B cell (primary cell): ENCODE measurements around the gene GSE1. TPM values are rescaled to one million over a fixed set of nuclear protein-coding genes. Genes with fewer than 3 reads are reported as not detected.
A peak's percentile ranks its signal among the peaks of the same experiment; 100 is the strongest.

Source experiments
- ATAC-seq: fragments of 200-7000 bp; cut with Tn5 transposase; one replicate; pipeline ENCODE4 v1.10.0; 2021; ENCODE audit warnings: low read depth, mild to moderate bottlenecking, moderate number of reproducible peaks, moderate library complexity
- CTCF ChIA-PET: fragments of 350-600 bp; sonication (Branson Sonifier 250); formaldehyde crosslinking; loops from one replicate; lab custom pipeline; 2021; ENCODE audit warnings: antibody characterized with exemption, inconsistent platforms; lab: Charles Lee
- POLR2A ChIA-PET: fragments of 350-600 bp; sonication (Branson Sonifier 250); formaldehyde crosslinking; loops from one replicate; lab custom pipeline; 2021; ENCODE audit warnings: antibody characterized with exemption; lab: Charles Lee
- DNase-seq: peaks from one replicate; pipeline ENCODE4 v3.0.0; 2013
- H2AFZ ChIP-seq: 2 replicates; pipeline ENCODE4 v1.6.1; 2012; ENCODE audit warnings: mild to moderate bottlenecking, low read depth, low read length; ENCODE audit not compliant: insufficient read depth, poor library complexity, severe bottlenecking
- H3K27ac ChIP-seq, 2 donors: 1 replicate in 1 of 2; 2 replicates in 1 of 2; pipeline ENCODE4 v1.5.1; 2012 to 2013; ENCODE audit warnings: low read length in 2 of 2, mild to moderate bottlenecking in 2 of 2, moderate library complexity in 1 of 2
- H3K27me3 ChIP-seq, 4 experiments: fragments of 200-600 bp in 1 of 4; sonication (generic) in 1 of 4; replicated peaks in 1 of 4; 1 replicate in 2 of 4; 2 replicates in 2 of 4; pipeline versions ENCODE4 v1.6.1 to v1.7.0; 2013 to 2016; ENCODE audit warnings: low read length in 3 of 4, mild to moderate bottlenecking in 2 of 4, mixed read lengths in 1 of 4, moderate library complexity in 1 of 4; ENCODE audit not compliant: insufficient read depth in 4 of 4, control insufficient read depth in 3 of 4; ENCODE audit errors: control extremely low read depth in 1 of 4
- H3K36me3 ChIP-seq, 2 experiments: replicated peaks in 1 of 2; 1 replicate in 1 of 2; 2 replicates in 1 of 2; pipeline versions ENCODE4 v1.6.1 to v1.7.1; 2013; ENCODE audit warnings: low read length in 1 of 2; ENCODE audit not compliant: insufficient read depth in 2 of 2, control insufficient read depth in 1 of 2; ENCODE audit errors: control extremely low read depth in 1 of 2, extremely low read depth in 1 of 2
- H3K4me1 ChIP-seq, 2 donors: fragments of 200-600 bp in 1 of 2; sonication (generic) in 1 of 2; 1 replicate in 1 of 2; 2 replicates in 1 of 2; pipeline versions ENCODE4 v1.5.1 to v1.6.1; 2013 to 2017; ENCODE audit warnings: low read length in 2 of 2; ENCODE audit not compliant: control insufficient read depth in 2 of 2, insufficient read depth in 2 of 2
- H3K4me2 ChIP-seq: replicated peaks from 2 replicates; pipeline ENCODE3; 2012; ENCODE audit warnings: mild to moderate bottlenecking, low read depth, low read length; ENCODE audit not compliant: poor library complexity, severe bottlenecking
- H3K4me3 ChIP-seq, 5 experiments: fragments of 200-600 bp in 1 of 5; sonication (generic) in 1 of 5; 1 replicate in 3 of 5; 2 replicates in 2 of 5; pipeline versions ENCODE4 v1.5.1 to v1.7.0; 2011 to 2016; ENCODE audit warnings: low read length in 4 of 5, mild to moderate bottlenecking in 4 of 5, low read depth in 2 of 5, control low read depth in 1 of 5, moderate library complexity in 1 of 5; ENCODE audit not compliant: insufficient read depth in 1 of 5; ENCODE audit errors: control extremely low read depth in 1 of 5, extremely low read depth in 1 of 5
- H3K79me2 ChIP-seq: fragments of 200-600 bp; sonication (generic); one replicate; pipeline ENCODE4 v1.6.0; 2016; ENCODE audit warnings: low read length; ENCODE audit not compliant: control insufficient read depth, insufficient read depth
- H3K9ac ChIP-seq: fragments of 200-600 bp; sonication (generic); 2 replicates; pipeline ENCODE4 v1.6.1; 2017; ENCODE audit warnings: mild to moderate bottlenecking, low read length, moderate library complexity
- H3K9me3 ChIP-seq, 3 donors: one replicate each; pipeline versions ENCODE4 v1.6.1 to v1.7.1; 2013; ENCODE audit warnings: low read length in 2 of 3; ENCODE audit not compliant: control insufficient read depth in 2 of 3, insufficient read depth in 1 of 3; ENCODE audit errors: control extremely low read depth in 1 of 3
- H4K20me1 ChIP-seq: 2 replicates; pipeline ENCODE4 v1.6.0; 2012; ENCODE audit warnings: mild to moderate bottlenecking, low read length; ENCODE audit not compliant: insufficient read depth, control insufficient read depth, poor library complexity, severe bottlenecking
- H3K27ac Mint-ChIP-seq: one replicate; pipeline ENCODE4 v1.8.0; 2021; ENCODE audit warnings: mixed read lengths
- H3K27me3 Mint-ChIP-seq: one replicate; pipeline ENCODE4 v1.8.0; 2021; ENCODE audit warnings: mixed read lengths
- H3K4me1 Mint-ChIP-seq: one replicate; pipeline ENCODE4 v1.8.0; 2021; ENCODE audit warnings: mixed read lengths
- H3K4me3 Mint-ChIP-seq: one replicate; pipeline ENCODE4 v1.8.0; 2021; ENCODE audit warnings: mixed read lengths
- H3K9me3 Mint-ChIP-seq: one replicate; pipeline ENCODE4 v1.8.0; 2022; ENCODE audit warnings: mixed read lengths; ENCODE audit not compliant: insufficient read depth
- CTCF ChIP-seq: fragments of 200-600 bp; IDR thresholded peaks from one replicate; pipeline ENCODE4 v1.8.0; 2022; ENCODE audit warnings: antibody characterized with exemption, mild to moderate bottlenecking
- EZH2 ChIP-seq: IDR thresholded peaks from 2 replicates; pipeline ENCODE4 v1.6.1; 2012; ENCODE audit warnings: borderline replicate concordance, low read depth, mild to moderate bottlenecking, moderate library complexity, low read length; ENCODE audit not compliant: insufficient read depth, poor library complexity, severe bottlenecking
- WGBS: methylation state at CpG from one replicate; pipeline ENCODE4 v1.1.5; 2013; ENCODE audit warnings: missing lambda C conversion rate; ENCODE audit not compliant: insufficient coverage; 5-methylcytosine and 5-hydroxymethylcytosine counted together
- intact Hi-C: fragments of 100-400 bp; cut with micrococcal nuclease; formaldehyde crosslinking; loops from one replicate; pipeline ENCODE4 v1.10.0; 2022
- polyA plus RNA-seq: library from polyadenylated mRNA; depleted of rRNA; stranded (reverse); fragments of >200 nt; gene quantifications from 2 replicates; pipeline ENCODE4 v1.2.3, GENCODE V29; 2012
- total RNA-seq, 2 donors: library from RNA; stranded (reverse); fragments of 120-200 nt in 1 of 2; gene quantifications; 1 replicate in 1 of 2; 2 replicates in 1 of 2; pipeline versions ENCODE4 v1.2.3 to v1.2.4, GENCODE V29; 2013 to 2022

GSE1 gene
- total and polyA plus RNA-seq, 2 donors (not counting 1 experiment from before 2014, with no cell fraction given), result 57.3 to 76.1 TPM

GRCh38 chr16:85567101-85567866 lies 45.8 kb upstream of the GSE1 start:
- no peak overlapping the region for H2AFZ ChIP-seq
- no peaks in the 10 kb centered on the region for H3K27me3 ChIP-seq
- no peak for TF ChIP-seq EZH2
- no peak for TF ChIP-seq CTCF
- H3K4me3 ChIP-seq, result no peak overlapping the region
- no peak overlapping the region for H3K4me2 ChIP-seq
- Mint-ChIP-seq H3K27me3 (no peaks in the 10 kb centered on the region), H3K27ac (peak overlapping the region; percentile 20), H3K4me3 (no peak overlapping the region), H3K4me1 (peaks cover 75% of the 10 kb centered on the region), H3K9me3 (no peaks in the 10 kb centered on the region)
- H3K9me3 ChIP-seq, result peaks cover 0 to 24% (median 2%) of the 10 kb centered on the region in 3 donors
- intact Hi-C loops, result no loop called here
- ChIA-PET POLR2A (interaction anchor here (1.9 kb wide), 1 partner anchor 10 kb away, joined by 5 read pairs; no protein-coding TSS in a partner anchor), CTCF (interaction anchor here (0.8 to 3.8 kb wide), 5 partner anchors 9 to 147 kb away, joined by 3 to 20 read pairs (median 5); no protein-coding TSS in a partner anchor)
- H4K20me1 ChIP-seq, result peaks cover 97% of the 10 kb centered on the region
- peaks cover 96% of the 10 kb centered on the region for H3K79me2 ChIP-seq
- DNase-seq (no peak), ATAC-seq (no peak)
- no peak overlapping the region for H3K9ac ChIP-seq
- 78% methylated on average over 21 of the region's 27 CpGs for WGBS
- H3K4me1 ChIP-seq, result peaks cover 33 to 38% of the 10 kb centered on the region in 2 donors
- no peak overlapping the region for H3K27ac ChIP-seq
- H3K36me3 ChIP-seq, result no peaks in the 10 kb centered on the region

GRCh38 chr16:85567935-85568334 lies 45.2 kb upstream of the GSE1 start:
- peaks cover 96% of the 10 kb centered on the region for H3K79me2 ChIP-seq
- H3K27ac ChIP-seq, result no peak overlapping the region
- TF ChIP-seq CTCF (no peak), EZH2 (no peak)

More at GRCh38 chr16:85567935-85568334, 45.2 kb upstream of the GSE1 start:
- 95% methylated on average over 4 of the region's 4 CpGs for WGBS
- intact Hi-C loops, result no loop called here
- Histone ChIP-seq H3K4me1 (peaks cover 38 to 42% of the 10 kb centered on the region in 2 donors), H3K9me3 (peaks cover 0 to 24% (median 2%) of the 10 kb centered on the region in 3 donors), H3K4me3 (no peak overlapping the region), H3K36me3 (no peaks in the 10 kb centered on the region), H3K27me3 (no peaks in the 10 kb centered on the region), H3K4me2 (peak overlapping the region; percentile 20), H3K9ac (no peak overlapping the region), H4K20me1 (peaks cover 97% of the 10 kb centered on the region), H2AFZ (no peak overlapping the region)
- ChIA-PET POLR2A (interaction anchor here (1.9 kb wide), 1 partner anchor 11 kb away, joined by 5 read pairs; no protein-coding TSS in a partner anchor), CTCF (interaction anchor here (0.8 to 3.8 kb wide), 4 partner anchors 8 to 147 kb away, joined by 3 to 20 read pairs (median 7); no protein-coding TSS in a partner anchor)
- Mint-ChIP-seq H3K27me3 (no peaks in the 10 kb centered on the region), H3K27ac (peak overlapping the region; percentile 20), H3K4me3 (no peak overlapping the region), H3K9me3 (no peaks in the 10 kb centered on the region), H3K4me1 (peaks cover 74% of the 10 kb centered on the region)
- DNase-seq (no peak), ATAC-seq (no peak)
